ENCODE measurements around the gene SLC9A5.

SLC9A5 gene

GRCh38 chr16:67282447-67282805 is 33.6 kb downstream of the SLC9A5 start:
- H3K9ac ChIP-seq: no peak overlapping the region
- no peak overlapping the region for H3K4me3 ChIP-seq (ENCODE audit: low read depth, low read length)
- H3K79me2 ChIP-seq: no peaks in the 10 kb centered on the region
- no peak overlapping the region for H2AFZ ChIP-seq
- no peak overlapping the region for H3K27ac ChIP-seq
- no peak overlapping the region for H3K4me2 ChIP-seq (ENCODE audit: low read length)
- no peaks in the 10 kb centered on the region for H3K36me3 ChIP-seq (ENCODE audit: control insufficient read depth, insufficient read depth, low read length)
- peaks cover 7% of the 10 kb centered on the region for H3K4me1 ChIP-seq
- no peak for TF ChIP-seq CTCF (IDR thresholded peaks at IDR 0.05)
- H3K9me3 ChIP-seq (ENCODE audit: control insufficient read depth, low read length): no peaks in the 10 kb centered on the region
- H3K27me3 ChIP-seq (ENCODE audit: control insufficient read depth, insufficient read depth, low read length): no peaks in the 10 kb centered on the region

- Histone ChIP-seq H3K4me1 (peaks cover 7% of the 10 kb centered on the region), H2AFZ (no peak overlapping the region), H3K9me3 (ENCODE audit: control insufficient read depth, low read length) (no peaks in the 10 kb centered on the region), H3K79me2 (no peaks in the 10 kb centered on the region), H3K27ac (no peak overlapping the region), H3K4me3 (ENCODE audit: low read depth, low read length) (no peak overlapping the region), H3K36me3 (ENCODE audit: control insufficient read depth, insufficient read depth, low read length) (no peaks in the 10 kb centered on the region), H3K27me3 (ENCODE audit: control insufficient read depth, insufficient read depth, low read length) (no peaks in the 10 kb centered on the region), H3K4me2 (ENCODE audit: low read length) (no peak overlapping the region), H3K9ac (no peak overlapping the region)
- TF ChIP-seq CTCF (IDR thresholded peaks at IDR 0.05): no peak
Observed at GRCh38 chr16:67283039-67283825, 34.5 kb downstream of the SLC9A5 start.

- Histone ChIP-seq H3K4me3 (ENCODE audit: low read depth, low read length) (no peak overlapping the region), H3K79me2 (no peaks in the 10 kb centered on the region), H3K27me3 (ENCODE audit: control insufficient read depth, insufficient read depth, low read length) (no peaks in the 10 kb centered on the region), H3K4me1 (peaks cover 7% of the 10 kb centered on the region), H3K4me2 (ENCODE audit: low read length) (no peak overlapping the region), H3K36me3 (ENCODE audit: control insufficient read depth, insufficient read depth, low read length) (no peaks in the 10 kb centered on the region), H2AFZ (no peak overlapping the region), H3K9ac (no peak overlapping the region), H3K9me3 (ENCODE audit: control insufficient read depth, low read length) (no peaks in the 10 kb centered on the region), H3K27ac (peak overlapping the region; percentile 15)
- TF ChIP-seq CTCF (IDR thresholded peaks at IDR 0.05): no peak
Observed at GRCh38 chr16:67283826-67284555, 35.2 kb downstream of the SLC9A5 start.

GRCh38 chr16:67284699-67285646 is 36.2 kb downstream of the SLC9A5 start:
- peak overlapping the region; percentile 27 for H3K4me2 ChIP-seq (ENCODE audit: low read length)
- no peak overlapping the region for H3K4me3 ChIP-seq (ENCODE audit: low read depth, low read length)
- H3K36me3 ChIP-seq (ENCODE audit: control insufficient read depth, insufficient read depth, low read length): no peaks in the 10 kb centered on the region
- H3K27me3 ChIP-seq (ENCODE audit: control insufficient read depth, insufficient read depth, low read length): no peaks in the 10 kb centered on the region
- peak; percentile 81 for TF ChIP-seq CTCF (IDR thresholded peaks at IDR 0.05)
- no peaks in the 10 kb centered on the region for H3K9me3 ChIP-seq (ENCODE audit: control insufficient read depth, low read length)
- H3K27ac ChIP-seq: peak overlapping the region; percentile 15
- H2AFZ ChIP-seq: peak overlapping the region; percentile 79
- H3K4me1 ChIP-seq: peaks cover 7% of the 10 kb centered on the region
- no peak overlapping the region for H3K9ac ChIP-seq
- no peaks in the 10 kb centered on the region for H3K79me2 ChIP-seq
